Mesendoderm (in vitro differentiated cells): ENCODE measurements around the gene KIF5C.

Experiments used
- DNase-seq: peaks from one replicate; pipeline ENCODE4 v3.0.0; 2013
- H2AK5ac ChIP-seq: 2 replicates; pipeline ENCODE4 v1.6.1; 2013; ENCODE audit warnings: low read length, inconsistent platforms
- H2BK120ac ChIP-seq: 2 replicates; pipeline ENCODE4 v1.6.1; 2013; ENCODE audit warnings: low read depth, mild to moderate bottlenecking, low read length, moderate library complexity, mixed read lengths
- H2BK15ac ChIP-seq: replicated peaks from 2 replicates; pipeline ENCODE4 v1.6.1; 2013; ENCODE audit warnings: low read depth, mild to moderate bottlenecking, moderate library complexity
- H2BK5ac ChIP-seq: 2 replicates; pipeline ENCODE4 v1.6.1; 2013; ENCODE audit warnings: low read length, inconsistent platforms
- H3K18ac ChIP-seq: 2 replicates; pipeline ENCODE4 v1.6.1; 2013; ENCODE audit warnings: mild to moderate bottlenecking, low read length, mixed read lengths
- H3K23ac ChIP-seq: one replicate; pipeline ENCODE4 v1.6.1; 2013; ENCODE audit warnings: low read length
- H3K27ac ChIP-seq: 2 replicates; pipeline ENCODE4 v1.5.1; 2013; ENCODE audit warnings: low read depth, mild to moderate bottlenecking, inconsistent platforms, low read length, moderate library complexity
- H3K27me3 ChIP-seq: 2 replicates; pipeline ENCODE4 v1.6.1; 2013; ENCODE audit warnings: low read length, control low read depth, mild to moderate bottlenecking, inconsistent platforms; ENCODE audit not compliant: insufficient read depth, poor library complexity
- H3K36me3 ChIP-seq: 2 replicates; pipeline ENCODE4 v1.6.1; 2013; ENCODE audit warnings: low read length, inconsistent platforms; ENCODE audit not compliant: control insufficient read depth, insufficient read depth
- H3K4ac ChIP-seq: one replicate; pipeline ENCODE4 v1.6.1; 2013; ENCODE audit warnings: low read depth, mild to moderate bottlenecking, low read length, moderate library complexity
- H3K4me1 ChIP-seq: 2 replicates; pipeline ENCODE4 v1.6.1; 2013; ENCODE audit warnings: low read depth, low read length, inconsistent platforms; ENCODE audit not compliant: control insufficient read depth
- H3K4me2 ChIP-seq: 2 replicates; pipeline ENCODE4 v1.6.1; 2013; ENCODE audit warnings: low read length
- H3K4me3 ChIP-seq: 2 replicates; pipeline ENCODE4 v1.5.1; 2013; ENCODE audit warnings: mild to moderate bottlenecking, low read length
- H3K56ac ChIP-seq: one replicate; pipeline ENCODE4 v1.6.1; 2013; ENCODE audit warnings: low read length
- H3K79me1 ChIP-seq: 2 replicates; pipeline ENCODE4 v1.6.1; 2013; ENCODE audit warnings: low read length, inconsistent platforms
- H3K79me2 ChIP-seq: 2 replicates; pipeline ENCODE4 v1.6.1; 2013; ENCODE audit warnings: mild to moderate bottlenecking, low read length; ENCODE audit not compliant: control insufficient read depth, insufficient read depth
- H3K9ac ChIP-seq: 2 replicates; pipeline ENCODE4 v1.6.1; 2013; ENCODE audit warnings: low read length, inconsistent platforms
- H4K5ac ChIP-seq: one replicate; pipeline ENCODE4 v1.6.1; 2013; ENCODE audit warnings: low read length
- H4K8ac ChIP-seq: one replicate; pipeline ENCODE4 v1.6.1; 2013; ENCODE audit warnings: low read depth, mild to moderate bottlenecking, control low read depth, low read length, moderate library complexity
- WGBS: extraction: QIAGEN DNeasy Blood & Tissue Kit; methylation state at CpG from one replicate; pipeline ENCODE4 v1.1.7; 2013; ENCODE audit warnings: low lambda C conversion rate, missing lambda C conversion rate; ENCODE audit not compliant: insufficient coverage; ENCODE audit errors: extremely low coverage; 5-methylcytosine and 5-hydroxymethylcytosine counted together

The KIF5C gene

DNA sequence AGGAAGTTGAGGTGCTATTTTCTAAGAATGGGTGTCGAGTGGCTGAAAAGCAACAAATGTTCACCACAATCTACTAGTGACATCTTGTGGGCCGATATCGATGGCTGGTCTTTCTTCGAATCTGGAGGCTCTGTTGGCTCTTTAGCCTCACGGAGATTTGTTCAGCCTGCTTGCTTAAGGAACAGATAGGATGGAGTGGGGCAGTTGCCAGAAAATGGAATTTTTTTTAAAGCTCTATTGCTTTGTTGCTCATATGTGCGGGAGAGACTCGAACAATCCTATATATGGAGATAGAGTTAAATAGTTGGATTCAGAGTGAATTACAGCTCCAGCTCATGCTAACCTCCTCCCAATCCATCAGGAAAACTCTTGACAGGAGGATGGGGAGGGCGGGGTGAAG lies 92.6 kb downstream of the KIF5C start:
- Histone ChIP-seq H3K9ac (no peak overlapping the region), H3K4ac (no peak overlapping the region), H2BK15ac (no peak overlapping the region), H3K79me1 (no peaks in the 10 kb centered on the region), H4K8ac (no peak overlapping the region), H3K4me1 (peaks cover 2% of the 10 kb centered on the region), H2AK5ac (no peak overlapping the region), H2BK120ac (no peak overlapping the region), H2BK5ac (no peak overlapping the region), H3K18ac (no peak overlapping the region), H3K4me2 (no peak overlapping the region), H3K27me3 (no peaks in the 10 kb centered on the region), H3K4me3 (no peak overlapping the region), H3K36me3 (no peaks in the 10 kb centered on the region), H4K5ac (no peak overlapping the region), H3K27ac (no peak overlapping the region), H3K23ac (no peak overlapping the region), H3K56ac (no peak overlapping the region), H3K79me2 (no peaks in the 10 kb centered on the region)
- DNase-seq = peak; percentile 13
- WGBS = no CpG with 5 or more reads among the region's 8 CpGs

GRCh38 chr2:148968301-148968700 lies 93.3 kb downstream of the KIF5C start:
- no peak overlapping the region for H3K27ac ChIP-seq
- no peak overlapping the region for H2BK5ac ChIP-seq
- H3K4me2 ChIP-seq = no peak overlapping the region
- H3K27me3 ChIP-seq = no peaks in the 10 kb centered on the region
- no peak overlapping the region for H2BK15ac ChIP-seq
- no peak overlapping the region for H4K8ac ChIP-seq
- H3K4ac ChIP-seq = no peak overlapping the region
- H2BK120ac ChIP-seq = no peak overlapping the region
- no peak overlapping the region for H3K56ac ChIP-seq
- no peak overlapping the region for H3K23ac ChIP-seq
- peaks cover 2% of the 10 kb centered on the region for H3K4me1 ChIP-seq
- no peak overlapping the region for H4K5ac ChIP-seq
- H2AK5ac ChIP-seq = no peak overlapping the region
- no peaks in the 10 kb centered on the region for H3K79me1 ChIP-seq
- no peaks in the 10 kb centered on the region for H3K36me3 ChIP-seq
- no peak overlapping the region for H3K9ac ChIP-seq
- no peak overlapping the region for H3K18ac ChIP-seq
- H3K79me2 ChIP-seq = no peaks in the 10 kb centered on the region
- WGBS = no CpG with 5 or more reads among the region's 4 CpGs
- no peak overlapping the region for H3K4me3 ChIP-seq
- DNase-seq = no peak

DNA sequence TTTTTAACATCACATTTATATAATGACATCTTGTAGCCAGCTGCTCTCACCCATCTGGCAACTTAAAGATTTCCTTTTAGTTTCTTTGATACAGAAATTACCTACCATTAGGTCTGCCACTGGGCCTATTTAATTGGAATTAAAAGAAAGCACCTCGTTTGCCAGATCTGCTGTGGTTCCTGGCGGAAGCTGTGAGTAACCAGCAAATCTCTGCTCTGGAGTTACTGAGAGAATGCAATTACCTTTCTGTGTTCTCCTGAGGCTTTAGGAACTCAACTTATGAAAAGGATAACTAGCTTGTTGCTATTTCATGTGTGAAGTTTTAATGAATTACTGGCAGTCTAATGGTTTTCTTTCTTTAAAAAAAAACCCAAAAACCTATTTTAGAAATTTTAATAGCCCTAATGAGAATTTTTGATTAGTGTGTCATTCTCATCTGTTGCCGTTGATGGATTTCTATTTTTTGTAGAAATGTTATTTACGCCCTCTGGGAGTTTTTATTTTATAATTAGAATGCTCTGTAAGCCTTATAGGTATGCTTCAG lies 93.8 kb downstream of the KIF5C start:
- H3K23ac ChIP-seq = no peak overlapping the region
- peaks cover 2% of the 10 kb centered on the region for H3K4me1 ChIP-seq
- no peaks in the 10 kb centered on the region for H3K79me1 ChIP-seq
- no peaks in the 10 kb centered on the region for H3K79me2 ChIP-seq
- H2BK5ac ChIP-seq = no peak overlapping the region
- H3K56ac ChIP-seq = no peak overlapping the region
- no peak overlapping the region for H3K18ac ChIP-seq
- H3K36me3 ChIP-seq = no peaks in the 10 kb centered on the region
- no peak overlapping the region for H3K9ac ChIP-seq
- no peak overlapping the region for H3K4me3 ChIP-seq
- no peak overlapping the region for H4K5ac ChIP-seq
- no peak overlapping the region for H3K27ac ChIP-seq
- H3K27me3 ChIP-seq = no peaks in the 10 kb centered on the region
- H3K4me2 ChIP-seq = no peak overlapping the region
- no peak overlapping the region for H2BK15ac ChIP-seq
- H4K8ac ChIP-seq = no peak overlapping the region
- no peak overlapping the region for H2AK5ac ChIP-seq
- H3K4ac ChIP-seq = no peak overlapping the region
- no peak overlapping the region for H2BK120ac ChIP-seq
- WGBS = no CpG with 5 or more reads among the region's 4 CpGs
- DNase-seq = no peak

- Histone ChIP-seq H3K27ac (no peak overlapping the region), H3K27me3 (no peaks in the 10 kb centered on the region), H3K36me3 (no peaks in the 10 kb centered on the region), H3K4me2 (no peak overlapping the region), H3K4me1 (peaks cover 2% of the 10 kb centered on the region), H3K4ac (no peak overlapping the region), H3K56ac (no peak overlapping the region), H2AK5ac (no peak overlapping the region), H3K23ac (no peak overlapping the region), H4K5ac (no peak overlapping the region), H3K18ac (no peak overlapping the region), H4K8ac (no peak overlapping the region), H3K79me2 (no peaks in the 10 kb centered on the region), H2BK15ac (no peak overlapping the region), H3K79me1 (no peaks in the 10 kb centered on the region), H2BK120ac (no peak overlapping the region), H3K9ac (no peak overlapping the region), H3K4me3 (no peak overlapping the region), H2BK5ac (no peak overlapping the region)
- WGBS = no CpG with 5 or more reads among the region's 7 CpGs
- DNase-seq = no peak
Observed at GRCh38 chr2:148969659-148970061, 94.6 kb downstream of the KIF5C start.

GRCh38 chr2:148970385-148970784 lies 95.4 kb downstream of the KIF5C start:
- peaks cover 2% of the 10 kb centered on the region for H3K4me1 ChIP-seq
- DNase-seq = no peak
- no peaks in the 10 kb centered on the region for H3K36me3 ChIP-seq
- H4K8ac ChIP-seq = no peak overlapping the region
- H3K4me2 ChIP-seq = no peak overlapping the region
- WGBS = no CpG with 5 or more reads among the region's 2 CpGs
- H3K27me3 ChIP-seq = no peaks in the 10 kb centered on the region
- H3K79me2 ChIP-seq = no peaks in the 10 kb centered on the region
- no peak overlapping the region for H2AK5ac ChIP-seq
- no peak overlapping the region for H3K9ac ChIP-seq
- no peak overlapping the region for H3K56ac ChIP-seq
- H2BK15ac ChIP-seq = no peak overlapping the region
- H3K79me1 ChIP-seq = no peaks in the 10 kb centered on the region
- H4K5ac ChIP-seq = no peak overlapping the region
- no peak overlapping the region for H2BK120ac ChIP-seq
- H3K23ac ChIP-seq = no peak overlapping the region
- H3K18ac ChIP-seq = no peak overlapping the region
- no peak overlapping the region for H3K27ac ChIP-seq
- H3K4ac ChIP-seq = no peak overlapping the region
- no peak overlapping the region for H2BK5ac ChIP-seq
- no peak overlapping the region for H3K4me3 ChIP-seq

GRCh38 chr2:148971547-148971946 lies 96.5 kb downstream of the KIF5C start:
- Histone ChIP-seq H3K79me2 (no peaks in the 10 kb centered on the region), H2BK120ac (no peak overlapping the region), H2BK5ac (no peak overlapping the region), H2AK5ac (no peak overlapping the region), H3K79me1 (no peaks in the 10 kb centered on the region), H3K4me3 (no peak overlapping the region), H2BK15ac (no peak overlapping the region), H3K4me2 (no peak overlapping the region), H3K4ac (no peak overlapping the region), H4K8ac (no peak overlapping the region), H3K18ac (no peak overlapping the region), H4K5ac (no peak overlapping the region), H3K4me1 (peaks cover 2% of the 10 kb centered on the region), H3K56ac (no peak overlapping the region), H3K23ac (no peak overlapping the region), H3K27ac (no peak overlapping the region), H3K36me3 (no peaks in the 10 kb centered on the region), H3K9ac (no peak overlapping the region), H3K27me3 (no peaks in the 10 kb centered on the region)
- DNase-seq = no peak
- WGBS = no CpG with 5 or more reads among the region's 3 CpGs
